Natural killer cell (primary cell): Measurements from ENCODE around the gene PCSK5. TPM values are rescaled to one million over a fixed set of nuclear protein-coding genes. Genes with fewer than 3 reads are reported as not detected.
"Not testable (repeated sequence)": the region's sequence is repeated elsewhere in the genome, so short reads cannot be mapped to it uniquely, and the experiment has no call there.

Experiments
- ATAC-seq, 3 donors: fragments of 150-1000 bp in 2 of 3; fragments of 200-7000 bp in 1 of 3; cut with Tn5 transposase; 1 replicate in 1 of 3; 2 replicates in 2 of 3; pipeline ENCODE4 v1.10.0; 2021; ENCODE audit warnings: mild to moderate bottlenecking in 2 of 3, moderate library complexity in 2 of 3
- DNase-seq, 2 donors: peaks; one replicate each; pipeline versions ENCODE4 v3.0.0 to v3.0.0-alpha.2; 2013 to 2021; ENCODE audit warnings: mixed read lengths in 1 of 2
- H3K27ac ChIP-seq: one replicate; pipeline ENCODE4 v1.5.1; 2013; ENCODE audit warnings: mild to moderate bottlenecking, low read length
- H3K27me3 ChIP-seq: one replicate; pipeline ENCODE4 v1.6.1; 2013; ENCODE audit warnings: low read length; ENCODE audit not compliant: control insufficient read depth, insufficient read depth
- H3K36me3 ChIP-seq: one replicate; pipeline ENCODE4 v1.6.1; 2013; ENCODE audit warnings: low read length; ENCODE audit not compliant: control insufficient read depth, insufficient read depth
- H3K4me1 ChIP-seq: one replicate; pipeline ENCODE4 v1.6.1; 2013; ENCODE audit warnings: low read length; ENCODE audit not compliant: control insufficient read depth, insufficient read depth
- H3K4me3 ChIP-seq: one replicate; pipeline ENCODE4 v1.5.1; 2013; ENCODE audit warnings: low read length
- H3K9me3 ChIP-seq: one replicate; pipeline ENCODE4 v1.6.1; 2013; ENCODE audit warnings: low read length; ENCODE audit not compliant: control insufficient read depth, insufficient read depth
- H3K27ac Mint-ChIP-seq, 2 donors: one replicate each; pipeline ENCODE4 v1.8.0; 2022; ENCODE audit warnings: mild to moderate bottlenecking in 2 of 2, mixed read lengths in 2 of 2, moderate library complexity in 1 of 2
- H3K27me3 Mint-ChIP-seq, 2 donors: one replicate each; pipeline ENCODE4 v1.8.0; 2022; ENCODE audit warnings: low read depth in 2 of 2, mixed read lengths in 2 of 2
- H3K36me3 Mint-ChIP-seq: one replicate; pipeline ENCODE4 v1.8.0; 2022; ENCODE audit warnings: mixed read lengths
- H3K4me1 Mint-ChIP-seq, 2 donors: one replicate each; pipeline ENCODE4 v1.8.0; 2022; ENCODE audit warnings: mixed read lengths in 2 of 2
- H3K4me3 Mint-ChIP-seq: one replicate; pipeline ENCODE4 v1.8.0; 2022; ENCODE audit warnings: mild to moderate bottlenecking, moderate library complexity, mixed read lengths
- H3K9me3 Mint-ChIP-seq, 2 donors: one replicate each; pipeline ENCODE4 v1.8.0; 2022; ENCODE audit warnings: mixed read lengths in 2 of 2
- CTCF ChIP-seq: fragments of 200-600 bp; IDR thresholded peaks from one replicate; pipeline ENCODE4 v1.8.0; 2022; ENCODE audit warnings: antibody characterized with exemption
- WGBS: methylation state at CpG from one replicate; pipeline ENCODE4 v1.1.7; 2013; ENCODE audit warnings: missing lambda C conversion rate; ENCODE audit not compliant: insufficient coverage; 5-methylcytosine and 5-hydroxymethylcytosine counted together
- intact Hi-C: fragments of 100-400 bp; cut with micrococcal nuclease; formaldehyde crosslinking; loops from one replicate; pipeline ENCODE4 v1.14.2; 2022
- total RNA-seq, 4 donors: library from RNA; stranded (reverse); fragments of 120-200 nt in 1 of 4; gene quantifications; one replicate each; pipeline versions ENCODE4 v1.2.3 to v1.2.4, GENCODE V29; 2013 to 2022

Gene PCSK5
- total RNA-seq, 3 donors from 2014 or later (not counting 1 experiment from before 2014, with no cell fraction given) = 2.4 to 13.2 (median 5.7) TPM

DNA sequence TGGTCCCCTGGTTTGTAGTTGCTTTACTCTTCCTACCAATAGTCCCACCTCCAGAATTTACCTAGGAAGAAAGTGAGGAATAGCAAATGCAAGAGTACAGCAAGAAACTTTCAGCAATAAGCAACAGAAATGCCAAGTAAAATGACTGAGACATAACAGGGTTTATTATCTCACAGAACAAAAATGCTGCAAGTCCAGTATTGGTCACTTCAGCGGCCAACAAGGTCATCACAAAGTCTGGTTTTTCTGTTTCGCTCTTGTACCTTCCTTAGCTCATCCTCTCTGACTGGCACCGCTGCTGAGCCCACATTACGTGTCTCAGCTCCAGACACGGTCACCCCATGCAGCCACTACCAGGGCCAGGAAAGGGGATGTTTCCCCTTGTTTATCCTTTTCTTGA lies 421.1 kb downstream of the PCSK5 start:
- Mint-ChIP-seq H3K27ac (no peak overlapping the region), H3K36me3 (no peaks in the 10 kb centered on the region), H3K4me1 (no peaks in the 10 kb centered on the region), H3K4me3 (no peak overlapping the region), H3K27me3 (peaks cover 4 to 6% of the 10 kb centered on the region in 2 donors), H3K9me3 (no peaks in the 10 kb centered on the region)
- DNase-seq = no peak
- no peak for ATAC-seq
- Histone ChIP-seq H3K9me3 (no peaks in the 10 kb centered on the region), H3K36me3 (no peaks in the 10 kb centered on the region), H3K4me1 (no peaks in the 10 kb centered on the region), H3K27me3 (no peaks in the 10 kb centered on the region), H3K27ac (no peak overlapping the region), H3K4me3 (no peak overlapping the region)
- no peak for TF ChIP-seq CTCF
- 90% methylated on average over 5 of the region's 5 CpGs for WGBS
- intact Hi-C loops = no loop called here

DNA sequence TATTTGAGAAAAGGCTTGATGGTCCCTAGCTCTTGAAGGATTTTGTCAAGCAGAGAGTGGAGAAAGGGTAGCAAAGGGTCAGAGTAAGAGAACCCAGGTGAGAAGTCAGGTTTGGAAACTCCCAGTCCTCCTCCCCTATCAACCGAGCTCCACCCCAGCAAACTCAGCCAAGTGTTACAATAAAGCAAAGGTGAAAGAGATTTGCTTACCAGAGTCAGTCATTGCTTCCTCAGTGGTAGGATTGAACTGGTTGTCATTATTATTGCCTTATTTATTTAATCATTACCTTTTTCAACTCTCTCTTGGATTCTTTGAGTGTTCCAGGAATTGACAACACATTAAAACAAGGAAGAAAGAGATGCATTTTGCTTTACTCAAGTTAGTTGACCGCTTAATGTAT lies 423.3 kb downstream of the PCSK5 start:
- TF ChIP-seq CTCF = no peak
- DNase-seq (no peak), ATAC-seq (no peak)
- H3K27me3 ChIP-seq = no peaks in the 10 kb centered on the region
- no peaks in the 10 kb centered on the region for H3K9me3 Mint-ChIP-seq
- WGBS = 100% methylated on average over 1 of the region's 2 CpGs
- no peak overlapping the region for H3K27ac Mint-ChIP-seq
- H3K36me3 ChIP-seq = no peaks in the 10 kb centered on the region
- H3K9me3 ChIP-seq = no peaks in the 10 kb centered on the region
- intact Hi-C loops = no loop called here
- no peaks in the 10 kb centered on the region for H3K36me3 Mint-ChIP-seq
- H3K4me1 ChIP-seq = no peaks in the 10 kb centered on the region
- peaks cover 4 to 5% of the 10 kb centered on the region in 2 donors for H3K27me3 Mint-ChIP-seq
- no peak overlapping the region for H3K27ac ChIP-seq
- H3K4me1 Mint-ChIP-seq = no peaks in the 10 kb centered on the region
- no peak overlapping the region for H3K4me3 ChIP-seq
- no peak overlapping the region for H3K4me3 Mint-ChIP-seq

GRCh38 chr9:76314321-76314720 lies 423.8 kb downstream of the PCSK5 start:
- DNase-seq (no peak), ATAC-seq (no peak)
- Histone ChIP-seq H3K4me1 (no peaks in the 10 kb centered on the region), H3K36me3 (no peaks in the 10 kb centered on the region), H3K4me3 (no peak overlapping the region), H3K9me3 (no peaks in the 10 kb centered on the region), H3K27me3 (no peaks in the 10 kb centered on the region), H3K27ac (no peak overlapping the region)
- WGBS = 90% methylated on average over 3 of the region's 4 CpGs
- Mint-ChIP-seq H3K27me3 (peaks cover 4 to 5% of the 10 kb centered on the region in 2 donors), H3K36me3 (no peaks in the 10 kb centered on the region), H3K9me3 (no peaks in the 10 kb centered on the region), H3K4me1 (no peaks in the 10 kb centered on the region), H3K27ac (no peak overlapping the region), H3K4me3 (no peak overlapping the region)
- intact Hi-C loops = no loop called here
- TF ChIP-seq CTCF = no peak

GRCh38 chr9:76316069-76316468 lies 425.6 kb downstream of the PCSK5 start:
- no peak overlapping the region for H3K27ac Mint-ChIP-seq
- intact Hi-C loops = no loop called here
- peaks cover under 1 to 5% of the 10 kb centered on the region in 2 donors for H3K27me3 Mint-ChIP-seq
- H3K27me3 ChIP-seq = no peaks in the 10 kb centered on the region
- 86% methylated on average over 2 of the region's 2 CpGs for WGBS
- no peaks in the 10 kb centered on the region for H3K36me3 Mint-ChIP-seq
- H3K36me3 ChIP-seq = no peaks in the 10 kb centered on the region
- no peak for TF ChIP-seq CTCF
- H3K4me1 ChIP-seq = no peaks in the 10 kb centered on the region
- H3K4me3 Mint-ChIP-seq = no peak overlapping the region
- no peaks in the 10 kb centered on the region for H3K9me3 ChIP-seq
- no peaks in the 10 kb centered on the region for H3K4me1 Mint-ChIP-seq
- no peak for ATAC-seq
- no peaks in the 10 kb centered on the region for H3K9me3 Mint-ChIP-seq
- no peak overlapping the region for H3K27ac ChIP-seq
- H3K4me3 ChIP-seq = no peak overlapping the region
- DNase-seq = no peak

DNA sequence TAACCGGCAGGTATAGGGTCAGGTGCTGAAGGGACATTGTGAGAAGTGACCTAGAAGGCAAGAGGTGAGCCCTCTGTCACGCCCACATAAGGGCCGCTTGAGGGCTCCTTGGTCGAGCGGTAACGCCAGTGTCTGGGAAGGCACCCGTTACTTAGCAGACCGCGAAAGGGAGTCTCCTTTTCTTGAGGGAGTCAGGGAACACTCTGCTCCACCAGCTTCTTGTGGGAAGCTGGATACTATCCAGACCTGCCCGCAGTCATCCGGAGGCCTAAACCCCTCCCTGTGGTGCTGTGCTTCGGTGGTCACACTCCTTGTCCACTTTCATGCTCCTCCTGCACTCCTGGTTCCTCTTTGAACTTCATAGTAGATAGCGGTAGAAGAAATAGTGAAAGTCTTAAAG lies 429.0 kb downstream of the PCSK5 start:
- DNase-seq, H3K4me3 ChIP-seq, H3K27ac ChIP-seq, H3K4me1 Mint-ChIP-seq, ATAC-seq, H3K36me3 ChIP-seq, H3K27me3 ChIP-seq, H3K9me3 ChIP-seq, H3K4me1 ChIP-seq, H3K27ac Mint-ChIP-seq, intact Hi-C loops, H3K4me3 Mint-ChIP-seq, H3K9me3 Mint-ChIP-seq, H3K36me3 Mint-ChIP-seq: not testable (repeated sequence)
- 95% methylated on average over 11 of the region's 13 CpGs for WGBS
- H3K27me3 Mint-ChIP-seq = peaks cover 5 to 20% of the 10 kb centered on the region in 2 donors
